CD4-positive, alpha-beta T cell (primary cell): Measurements from ENCODE around the gene EDEM3. TPM values are rescaled to one million over a fixed set of nuclear protein-coding genes. Genes with fewer than 3 reads are reported as not detected.

Source experiments
- ATAC-seq: fragments of 200-7000 bp; cut with Tn5 transposase; one replicate; pipeline ENCODE4 v1.10.0; 2022; ENCODE audit warnings: mild to moderate bottlenecking; ENCODE audit not compliant: poor library complexity
- CTCF ChIA-PET: fragments of 350-600 bp; sonication (Branson Sonifier 250); formaldehyde crosslinking; loops from one replicate; lab custom pipeline; 2021; ENCODE audit warnings: antibody characterized with exemption, inconsistent platforms; lab: Charles Lee
- POLR2A ChIA-PET: fragments of 350-600 bp; sonication (Branson Sonifier 250); formaldehyde crosslinking; loops from one replicate; lab custom pipeline; 2021; ENCODE audit warnings: antibody characterized with exemption, inconsistent platforms; lab: Charles Lee
- DNase-seq, 14 experiments: peaks; one replicate each; pipeline ENCODE4 v3.0.0-alpha.2; 2013 to 2020; ENCODE audit warnings: mixed read lengths in 2 of 14
- H3K27ac ChIP-seq, 2 donors: one replicate each; pipeline versions ENCODE4 v1.5.1 to v1.7.0; 2013; ENCODE audit warnings: low read length in 2 of 2, low read depth in 1 of 2, mild to moderate bottlenecking in 1 of 2
- H3K27me3 ChIP-seq, 2 experiments: 1 replicate in 1 of 2; 2 replicates in 1 of 2; pipeline versions ENCODE4 v1.6.1 to v1.7.0; 2013; ENCODE audit warnings: low read length in 2 of 2, control low read depth in 1 of 2, mild to moderate bottlenecking in 1 of 2, moderate library complexity in 1 of 2; ENCODE audit not compliant: insufficient read depth in 2 of 2, control insufficient read depth in 1 of 2
- H3K36me3 ChIP-seq: one replicate; pipeline ENCODE4 v1.6.1; 2013; ENCODE audit warnings: low read length, control low read depth; ENCODE audit not compliant: insufficient read depth
- H3K4me1 ChIP-seq: one replicate; pipeline ENCODE4 v1.6.1; 2013; ENCODE audit warnings: low read length, control low read depth; ENCODE audit not compliant: insufficient read depth
- H3K4me3 ChIP-seq: one replicate; pipeline ENCODE4 v1.5.1; 2013; ENCODE audit warnings: mild to moderate bottlenecking, low read length, moderate library complexity
- H3K9me3 ChIP-seq, 2 experiments: 1 replicate in 1 of 2; 2 replicates in 1 of 2; pipeline versions ENCODE4 v1.6.1 to v1.7.0; 2013; ENCODE audit warnings: low read length in 2 of 2, mild to moderate bottlenecking in 2 of 2, control low read depth in 1 of 2, moderate library complexity in 1 of 2; ENCODE audit not compliant: control insufficient read depth in 1 of 2, insufficient read depth in 1 of 2
- H3K27ac Mint-ChIP-seq: one replicate; pipeline ENCODE4 v1.8.0; 2020; ENCODE audit warnings: mixed read lengths
- H3K27me3 Mint-ChIP-seq: one replicate; pipeline ENCODE4 v1.8.0; 2021; ENCODE audit warnings: mixed read lengths
- H3K36me3 Mint-ChIP-seq: one replicate; pipeline ENCODE4 v1.8.0; 2021; ENCODE audit warnings: low read depth, mixed read lengths
- H3K4me1 Mint-ChIP-seq: one replicate; pipeline ENCODE4 v1.8.0; 2021; ENCODE audit warnings: low read depth, mixed read lengths
- H3K4me3 Mint-ChIP-seq: one replicate; pipeline ENCODE4 v1.8.0; 2020; ENCODE audit warnings: mild to moderate bottlenecking, mixed read lengths
- H3K9me3 Mint-ChIP-seq: one replicate; pipeline ENCODE4 v1.8.0; 2020; ENCODE audit warnings: mixed read lengths
- intact Hi-C, 2 experiments: fragments of 100-400 bp; cut with DNase I in 1 of 2; cut with micrococcal nuclease in 1 of 2; formaldehyde crosslinking; loops; one replicate each; pipeline versions ENCODE4 v1.15.1 to v1.9.0; 2023 to 2025; cut with DNase I, micrococcal nuclease
- total RNA-seq, 174 experiments: library from RNA in 2 of 174; stranded (reverse) in 2 of 174; gene quantifications; one replicate each; pipeline ENCODE4 v1.2.3 and lab custom pipeline; 2021 to 2026
- TF ChIP-seq, protein P1 (sequence below): fragments of 200-600 bp; IDR thresholded peaks from one replicate; pipeline ENCODE4 v1.8.0; 2022; ENCODE audit warnings: antibody characterized with exemption, mild to moderate bottlenecking

The EDEM3 gene
- total RNA-seq, 2 experiments from 2014 or later = 19.9 to 20.0 TPM

DNA sequence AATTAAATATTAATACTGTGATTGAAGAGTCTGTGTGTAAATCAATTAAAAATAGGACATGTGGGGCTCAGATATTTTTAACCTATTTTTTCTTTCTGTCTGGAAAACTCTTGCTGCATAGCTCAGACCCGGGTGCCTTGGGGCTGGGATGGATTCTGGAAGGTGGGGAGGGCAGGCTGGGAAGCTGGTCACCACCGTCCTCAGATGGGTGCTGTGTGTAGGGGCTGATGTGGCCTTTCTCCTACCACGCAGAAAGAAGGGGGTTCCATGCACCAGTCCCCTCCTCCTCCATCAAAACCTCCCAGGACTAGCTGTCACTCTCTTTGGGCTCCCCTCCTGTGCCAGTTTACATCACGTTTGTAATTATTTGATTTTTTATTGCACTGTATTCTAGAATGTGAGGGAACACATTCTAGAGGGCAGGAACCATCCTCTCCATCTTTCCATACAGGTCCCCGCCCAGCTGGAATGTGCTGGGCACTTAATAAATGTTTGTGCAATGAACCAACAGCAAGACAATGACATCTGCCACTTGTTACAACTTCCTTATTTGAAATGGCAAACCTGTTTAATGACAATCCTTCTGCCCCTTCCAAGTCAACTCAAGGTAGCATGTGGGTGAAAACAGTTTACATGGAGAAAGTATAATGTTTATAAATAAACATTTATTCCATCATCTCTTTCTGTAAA lies 104.3 kb downstream of the EDEM3 start:
- H3K27me3 ChIP-seq = no peaks in the 10 kb centered on the region
- peaks cover 0 to 3% of the 10 kb centered on the region in 2 experiments for H3K9me3 ChIP-seq
- Mint-ChIP-seq H3K27me3 (peaks cover 18% of the 10 kb centered on the region), H3K4me1 (no peaks in the 10 kb centered on the region), H3K9me3 (no peaks in the 10 kb centered on the region), H3K4me3 (no peak overlapping the region), H3K36me3 (no peaks in the 10 kb centered on the region), H3K27ac (no peak overlapping the region)
- no peaks in the 10 kb centered on the region for H3K4me1 ChIP-seq
- ChIA-PET CTCF (no interaction called here), POLR2A (no interaction called here)
- DNase-seq (no peak), ATAC-seq (no peak)
- no peak overlapping the region for H3K4me3 ChIP-seq
- no peaks in the 10 kb centered on the region for H3K36me3 ChIP-seq
- H3K27ac ChIP-seq = no peak overlapping the region
- intact Hi-C loops = no loop called here
- TF ChIP-seq, protein P1, sequence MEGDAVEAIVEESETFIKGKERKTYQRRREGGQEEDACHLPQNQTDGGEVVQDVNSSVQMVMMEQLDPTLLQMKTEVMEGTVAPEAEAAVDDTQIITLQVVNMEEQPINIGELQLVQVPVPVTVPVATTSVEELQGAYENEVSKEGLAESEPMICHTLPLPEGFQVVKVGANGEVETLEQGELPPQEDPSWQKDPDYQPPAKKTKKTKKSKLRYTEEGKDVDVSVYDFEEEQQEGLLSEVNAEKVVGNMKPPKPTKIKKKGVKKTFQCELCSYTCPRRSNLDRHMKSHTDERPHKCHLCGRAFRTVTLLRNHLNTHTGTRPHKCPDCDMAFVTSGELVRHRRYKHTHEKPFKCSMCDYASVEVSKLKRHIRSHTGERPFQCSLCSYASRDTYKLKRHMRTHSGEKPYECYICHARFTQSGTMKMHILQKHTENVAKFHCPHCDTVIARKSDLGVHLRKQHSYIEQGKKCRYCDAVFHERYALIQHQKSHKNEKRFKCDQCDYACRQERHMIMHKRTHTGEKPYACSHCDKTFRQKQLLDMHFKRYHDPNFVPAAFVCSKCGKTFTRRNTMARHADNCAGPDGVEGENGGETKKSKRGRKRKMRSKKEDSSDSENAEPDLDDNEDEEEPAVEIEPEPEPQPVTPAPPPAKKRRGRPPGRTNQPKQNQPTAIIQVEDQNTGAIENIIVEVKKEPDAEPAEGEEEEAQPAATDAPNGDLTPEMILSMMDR = no peak

DNA sequence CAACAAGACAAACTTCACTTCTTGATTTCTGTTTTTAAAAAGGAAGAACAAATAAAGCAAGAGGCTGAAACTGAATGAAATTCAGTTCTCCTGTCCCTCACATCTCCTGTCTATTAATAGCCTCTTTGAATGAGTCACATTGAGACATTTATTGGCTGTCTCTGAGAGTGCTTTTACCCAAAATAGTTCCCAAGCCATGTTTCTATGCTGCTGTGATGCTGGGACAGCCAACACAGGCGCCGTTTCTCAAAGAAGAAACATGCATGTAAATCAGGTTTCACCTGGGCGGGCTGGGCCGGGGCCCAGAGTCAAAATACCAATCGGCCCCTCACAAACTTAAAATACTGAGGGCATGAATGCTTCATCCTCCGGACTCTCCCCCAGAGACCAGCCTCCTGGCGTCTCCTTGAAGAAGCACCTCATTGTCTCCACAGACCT lies 105.2 kb downstream of the EDEM3 start:
- Mint-ChIP-seq H3K9me3 (no peaks in the 10 kb centered on the region), H3K27ac (no peak overlapping the region), H3K4me1 (no peaks in the 10 kb centered on the region), H3K36me3 (no peaks in the 10 kb centered on the region), H3K4me3 (no peak overlapping the region), H3K27me3 (peaks cover 19% of the 10 kb centered on the region)
- Histone ChIP-seq H3K4me3 (no peak overlapping the region), H3K36me3 (no peaks in the 10 kb centered on the region), H3K27me3 (no peaks in the 10 kb centered on the region), H3K4me1 (no peaks in the 10 kb centered on the region), H3K9me3 (peaks cover 0 to 7% of the 10 kb centered on the region in 2 experiments), H3K27ac (no peak overlapping the region)
- TF ChIP-seq, protein P1 = no peak
- POLR2A ChIA-PET = no interaction called here
- ATAC-seq = no peak
- no peak for DNase-seq
- CTCF ChIA-PET = no interaction called here
- intact Hi-C loops = no loop called here

DNA sequence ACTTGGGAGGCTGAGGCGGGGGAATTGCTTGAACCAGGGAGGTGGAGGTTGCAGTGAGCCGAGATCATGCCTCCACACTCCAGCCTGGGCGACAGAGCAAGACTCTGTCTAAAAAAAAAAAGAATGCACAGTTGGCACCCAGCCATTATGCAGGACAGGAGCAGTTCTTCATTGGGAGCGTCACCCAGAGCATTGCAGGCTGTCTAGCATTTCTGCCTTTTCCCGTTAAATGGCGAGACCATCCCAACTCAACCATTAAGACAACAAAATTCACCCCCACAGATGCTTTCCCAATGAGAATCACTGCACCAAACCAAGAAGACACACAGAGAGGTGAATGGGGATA lies 105.8 kb downstream of the EDEM3 start:
- H3K4me3 ChIP-seq = no peak overlapping the region
- no peaks in the 10 kb centered on the region for H3K27me3 ChIP-seq
- DNase-seq = no peak
- Mint-ChIP-seq H3K27ac (no peak overlapping the region), H3K27me3 (peaks cover 24% of the 10 kb centered on the region), H3K9me3 (no peaks in the 10 kb centered on the region), H3K4me1 (no peaks in the 10 kb centered on the region), H3K36me3 (no peaks in the 10 kb centered on the region), H3K4me3 (no peak overlapping the region)
- no peaks in the 10 kb centered on the region for H3K36me3 ChIP-seq
- TF ChIP-seq, protein P1 = no peak
- ChIA-PET POLR2A (no interaction called here), CTCF (no interaction called here)
- H3K27ac ChIP-seq = no peak overlapping the region
- intact Hi-C loops = no loop called here
- no peak for ATAC-seq
- peaks cover 0 to 8% of the 10 kb centered on the region in 2 experiments for H3K9me3 ChIP-seq
- H3K4me1 ChIP-seq = no peaks in the 10 kb centered on the region
